GM12891 (cell line): Measurements from ENCODE around the gene HOXA3.

Experiments
- POLR2A ChIP-seq: IDR thresholded peaks from 2 replicates; pipeline ENCODE4 v1.6.1; 2011; ENCODE audit warnings: low read depth, low read length, control low read depth
- POLR2AphosphoS5 ChIP-seq: IDR thresholded peaks from 2 replicates; pipeline ENCODE4 v1.6.1; 2011; ENCODE audit warnings: low read depth, low read length, control low read depth

GRCh38 chr7:27197137-27198042, 45.0 kb upstream of the HOXA3 start:
- TF ChIP-seq POLR2AphosphoS5: no peak
- TF ChIP-seq POLR2A: no peak
